B cell (primary cell): ENCODE measurements around the gene CABLES1. TPM values are rescaled to one million over a fixed set of nuclear protein-coding genes. Genes with fewer than 3 reads are reported as not detected.

ENCODE experiments used
- ATAC-seq: fragments of 200-7000 bp; cut with Tn5 transposase; one replicate; pipeline ENCODE4 v1.10.0; 2021; ENCODE audit warnings: low read depth, mild to moderate bottlenecking, moderate number of reproducible peaks, moderate library complexity
- CTCF ChIA-PET: fragments of 350-600 bp; sonication (Branson Sonifier 250); formaldehyde crosslinking; loops from one replicate; lab custom pipeline; 2021; ENCODE audit warnings: antibody characterized with exemption, inconsistent platforms; lab: Charles Lee
- POLR2A ChIA-PET: fragments of 350-600 bp; sonication (Branson Sonifier 250); formaldehyde crosslinking; loops from one replicate; lab custom pipeline; 2021; ENCODE audit warnings: antibody characterized with exemption; lab: Charles Lee
- DNase-seq: peaks from one replicate; pipeline ENCODE4 v3.0.0; 2013
- H2AFZ ChIP-seq: 2 replicates; pipeline ENCODE4 v1.6.1; 2012; ENCODE audit warnings: mild to moderate bottlenecking, low read depth, low read length; ENCODE audit not compliant: insufficient read depth, poor library complexity, severe bottlenecking
- H3K27ac ChIP-seq, 2 donors: 1 replicate in 1 of 2; 2 replicates in 1 of 2; pipeline ENCODE4 v1.5.1; 2012 to 2013; ENCODE audit warnings: low read length in 2 of 2, mild to moderate bottlenecking in 2 of 2, moderate library complexity in 1 of 2
- H3K27me3 ChIP-seq, 4 experiments: fragments of 200-600 bp in 1 of 4; sonication (generic) in 1 of 4; replicated peaks in 1 of 4; 1 replicate in 2 of 4; 2 replicates in 2 of 4; pipeline versions ENCODE4 v1.6.1 to v1.7.0; 2013 to 2016; ENCODE audit warnings: low read length in 3 of 4, mild to moderate bottlenecking in 2 of 4, mixed read lengths in 1 of 4, moderate library complexity in 1 of 4; ENCODE audit not compliant: insufficient read depth in 4 of 4, control insufficient read depth in 3 of 4; ENCODE audit errors: control extremely low read depth in 1 of 4
- H3K36me3 ChIP-seq, 2 experiments: replicated peaks in 1 of 2; 1 replicate in 1 of 2; 2 replicates in 1 of 2; pipeline versions ENCODE4 v1.6.1 to v1.7.1; 2013; ENCODE audit warnings: low read length in 1 of 2; ENCODE audit not compliant: insufficient read depth in 2 of 2, control insufficient read depth in 1 of 2; ENCODE audit errors: control extremely low read depth in 1 of 2, extremely low read depth in 1 of 2
- H3K4me1 ChIP-seq, 2 donors: fragments of 200-600 bp in 1 of 2; sonication (generic) in 1 of 2; 1 replicate in 1 of 2; 2 replicates in 1 of 2; pipeline versions ENCODE4 v1.5.1 to v1.6.1; 2013 to 2017; ENCODE audit warnings: low read length in 2 of 2; ENCODE audit not compliant: control insufficient read depth in 2 of 2, insufficient read depth in 2 of 2
- H3K4me2 ChIP-seq: replicated peaks from 2 replicates; pipeline ENCODE3; 2012; ENCODE audit warnings: mild to moderate bottlenecking, low read depth, low read length; ENCODE audit not compliant: poor library complexity, severe bottlenecking
- H3K4me3 ChIP-seq, 5 experiments: fragments of 200-600 bp in 1 of 5; sonication (generic) in 1 of 5; 1 replicate in 3 of 5; 2 replicates in 2 of 5; pipeline versions ENCODE4 v1.5.1 to v1.7.0; 2011 to 2016; ENCODE audit warnings: low read length in 4 of 5, mild to moderate bottlenecking in 4 of 5, low read depth in 2 of 5, control low read depth in 1 of 5, moderate library complexity in 1 of 5; ENCODE audit not compliant: insufficient read depth in 1 of 5; ENCODE audit errors: control extremely low read depth in 1 of 5, extremely low read depth in 1 of 5
- H3K79me2 ChIP-seq: fragments of 200-600 bp; sonication (generic); one replicate; pipeline ENCODE4 v1.6.0; 2016; ENCODE audit warnings: low read length; ENCODE audit not compliant: control insufficient read depth, insufficient read depth
- H3K9ac ChIP-seq: fragments of 200-600 bp; sonication (generic); 2 replicates; pipeline ENCODE4 v1.6.1; 2017; ENCODE audit warnings: mild to moderate bottlenecking, low read length, moderate library complexity
- H3K9me3 ChIP-seq, 3 donors: one replicate each; pipeline versions ENCODE4 v1.6.1 to v1.7.1; 2013; ENCODE audit warnings: low read length in 2 of 3; ENCODE audit not compliant: control insufficient read depth in 2 of 3, insufficient read depth in 1 of 3; ENCODE audit errors: control extremely low read depth in 1 of 3
- H4K20me1 ChIP-seq: 2 replicates; pipeline ENCODE4 v1.6.0; 2012; ENCODE audit warnings: mild to moderate bottlenecking, low read length; ENCODE audit not compliant: insufficient read depth, control insufficient read depth, poor library complexity, severe bottlenecking
- H3K27ac Mint-ChIP-seq: one replicate; pipeline ENCODE4 v1.8.0; 2021; ENCODE audit warnings: mixed read lengths
- H3K27me3 Mint-ChIP-seq: one replicate; pipeline ENCODE4 v1.8.0; 2021; ENCODE audit warnings: mixed read lengths
- H3K4me1 Mint-ChIP-seq: one replicate; pipeline ENCODE4 v1.8.0; 2021; ENCODE audit warnings: mixed read lengths
- H3K4me3 Mint-ChIP-seq: one replicate; pipeline ENCODE4 v1.8.0; 2021; ENCODE audit warnings: mixed read lengths
- H3K9me3 Mint-ChIP-seq: one replicate; pipeline ENCODE4 v1.8.0; 2022; ENCODE audit warnings: mixed read lengths; ENCODE audit not compliant: insufficient read depth
- EZH2 ChIP-seq: IDR thresholded peaks from 2 replicates; pipeline ENCODE4 v1.6.1; 2012; ENCODE audit warnings: borderline replicate concordance, low read depth, mild to moderate bottlenecking, moderate library complexity, low read length; ENCODE audit not compliant: insufficient read depth, poor library complexity, severe bottlenecking
- WGBS: methylation state at CpG from one replicate; pipeline ENCODE4 v1.1.5; 2013; ENCODE audit warnings: missing lambda C conversion rate; ENCODE audit not compliant: insufficient coverage; 5-methylcytosine and 5-hydroxymethylcytosine counted together
- intact Hi-C: fragments of 100-400 bp; cut with micrococcal nuclease; formaldehyde crosslinking; loops from one replicate; pipeline ENCODE4 v1.10.0; 2022
- polyA plus RNA-seq: library from polyadenylated mRNA; depleted of rRNA; stranded (reverse); fragments of >200 nt; gene quantifications from 2 replicates; pipeline ENCODE4 v1.2.3, GENCODE V29; 2012
- total RNA-seq, 2 donors: library from RNA; stranded (reverse); fragments of 120-200 nt in 1 of 2; gene quantifications; 1 replicate in 1 of 2; 2 replicates in 1 of 2; pipeline versions ENCODE4 v1.2.3 to v1.2.4, GENCODE V29; 2013 to 2022
- TF ChIP-seq, protein P1 (sequence below): fragments of 200-600 bp; IDR thresholded peaks from one replicate; pipeline ENCODE4 v1.8.0; 2022; ENCODE audit warnings: antibody characterized with exemption, mild to moderate bottlenecking

CABLES1 gene
- total and polyA plus RNA-seq, 2 donors (not counting 1 experiment from before 2014, with no cell fraction given): 0.30 to 56.3 TPM

DNA sequence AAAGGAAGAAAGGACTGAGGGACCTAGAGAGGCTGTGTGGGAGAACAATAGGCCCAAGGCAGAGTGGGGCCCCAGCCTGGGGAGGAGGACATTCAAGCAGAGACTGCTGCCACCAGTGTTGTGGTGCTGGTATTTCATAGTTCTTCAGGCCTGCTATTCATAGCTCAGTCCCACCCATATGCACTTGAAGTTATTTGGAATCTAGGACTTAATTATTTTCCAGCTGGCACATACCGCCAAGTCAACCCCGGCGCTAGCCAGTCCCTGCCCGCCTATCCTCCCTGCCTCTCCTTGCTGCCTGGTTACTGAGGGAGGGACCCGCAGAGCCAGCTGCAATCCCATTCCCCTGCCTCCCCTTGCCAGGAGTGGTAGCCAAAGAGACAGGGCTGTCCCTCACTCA, 141.2 kb downstream of the CABLES1 start:
- H2AFZ ChIP-seq: no peak overlapping the region
- no peaks in the 10 kb centered on the region for H4K20me1 ChIP-seq
- Mint-ChIP-seq H3K27me3 (no peaks in the 10 kb centered on the region), H3K4me3 (no peak overlapping the region), H3K4me1 (peaks cover 3% of the 10 kb centered on the region), H3K27ac (no peak overlapping the region), H3K9me3 (peaks cover 10% of the 10 kb centered on the region)
- H3K4me1 ChIP-seq: no peaks in the 10 kb centered on the region
- H3K9ac ChIP-seq: no peak overlapping the region
- intact Hi-C loops: no loop called here
- no peaks in the 10 kb centered on the region for H3K36me3 ChIP-seq
- CTCF ChIA-PET: no interaction called here
- POLR2A ChIA-PET: no interaction called here
- ATAC-seq: no peak
- TF ChIP-seq EZH2: no peak
- TF ChIP-seq, protein P1, sequence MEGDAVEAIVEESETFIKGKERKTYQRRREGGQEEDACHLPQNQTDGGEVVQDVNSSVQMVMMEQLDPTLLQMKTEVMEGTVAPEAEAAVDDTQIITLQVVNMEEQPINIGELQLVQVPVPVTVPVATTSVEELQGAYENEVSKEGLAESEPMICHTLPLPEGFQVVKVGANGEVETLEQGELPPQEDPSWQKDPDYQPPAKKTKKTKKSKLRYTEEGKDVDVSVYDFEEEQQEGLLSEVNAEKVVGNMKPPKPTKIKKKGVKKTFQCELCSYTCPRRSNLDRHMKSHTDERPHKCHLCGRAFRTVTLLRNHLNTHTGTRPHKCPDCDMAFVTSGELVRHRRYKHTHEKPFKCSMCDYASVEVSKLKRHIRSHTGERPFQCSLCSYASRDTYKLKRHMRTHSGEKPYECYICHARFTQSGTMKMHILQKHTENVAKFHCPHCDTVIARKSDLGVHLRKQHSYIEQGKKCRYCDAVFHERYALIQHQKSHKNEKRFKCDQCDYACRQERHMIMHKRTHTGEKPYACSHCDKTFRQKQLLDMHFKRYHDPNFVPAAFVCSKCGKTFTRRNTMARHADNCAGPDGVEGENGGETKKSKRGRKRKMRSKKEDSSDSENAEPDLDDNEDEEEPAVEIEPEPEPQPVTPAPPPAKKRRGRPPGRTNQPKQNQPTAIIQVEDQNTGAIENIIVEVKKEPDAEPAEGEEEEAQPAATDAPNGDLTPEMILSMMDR: no peak
- H3K9me3 ChIP-seq: peaks cover 0 to 23% (median 8%) of the 10 kb centered on the region in 3 donors
- 100% methylated on average over 5 of the region's 5 CpGs for WGBS
- H3K4me2 ChIP-seq: no peak overlapping the region
- no peak for DNase-seq
- H3K4me3 ChIP-seq: no peak overlapping the region
- H3K79me2 ChIP-seq: no peaks in the 10 kb centered on the region
- no peaks in the 10 kb centered on the region for H3K27me3 ChIP-seq
- no peak overlapping the region for H3K27ac ChIP-seq

DNA sequence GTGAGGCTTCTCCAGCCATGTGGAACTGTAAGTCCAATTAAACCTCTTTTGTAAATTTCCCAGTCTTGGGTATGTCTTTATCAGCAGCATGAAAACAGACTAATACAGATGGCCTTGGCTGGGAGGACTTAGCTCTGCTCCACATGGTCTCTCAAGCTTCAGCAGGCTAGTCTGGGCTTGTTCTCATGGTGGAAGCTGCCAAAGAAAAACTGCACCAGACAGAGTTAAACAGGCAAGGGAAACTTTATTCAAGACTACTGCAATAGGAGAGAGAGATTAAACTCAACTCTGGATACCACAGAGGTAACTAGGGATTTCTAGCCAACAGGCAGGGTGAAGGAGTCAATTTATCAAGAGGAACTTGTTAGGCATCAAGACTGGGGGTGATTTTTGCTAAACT, 142.1 kb downstream of the CABLES1 start:
- CTCF ChIA-PET: no interaction called here

More for the DNA sequence above, 142.1 kb downstream of the CABLES1 start:
- intact Hi-C loops: no loop called here
- ATAC-seq (no peak), DNase-seq (no peak)
- TF ChIP-seq, protein P1: no peak
- TF ChIP-seq EZH2: no peak
- Histone ChIP-seq H3K9ac (no peak overlapping the region), H3K9me3 (peaks cover 0 to 17% (median 0%) of the 10 kb centered on the region in 3 donors), H3K79me2 (no peaks in the 10 kb centered on the region), H3K27ac (no peak overlapping the region), H2AFZ (no peak overlapping the region), H3K27me3 (no peaks in the 10 kb centered on the region), H3K4me2 (no peak overlapping the region), H4K20me1 (no peaks in the 10 kb centered on the region), H3K4me1 (no peaks in the 10 kb centered on the region), H3K4me3 (no peak overlapping the region), H3K36me3 (no peaks in the 10 kb centered on the region)
- Mint-ChIP-seq H3K9me3 (peaks cover 9% of the 10 kb centered on the region), H3K4me1 (peaks cover 3% of the 10 kb centered on the region), H3K4me3 (no peak overlapping the region), H3K27ac (no peak overlapping the region), H3K27me3 (no peaks in the 10 kb centered on the region)
- POLR2A ChIA-PET: no interaction called here
